Measurements from ENCODE around the gene FOXA2.
A peak's percentile ranks its signal among the peaks of the same experiment; 100 is the strongest.
"Not testable (repeated sequence)": the region's sequence is repeated elsewhere in the genome, so short reads cannot be mapped to it uniquely, and the experiment has no call there.

Gene FOXA2

GRCh38 chr20:22584522-22584921, at the start of gene FOXA2:
TSS of gene FOXA2 (minus strand) at chr20:22584572. CDS start at chr20:22584278, 294 bp downstream.
- DNase-seq: peak; percentile 30

GRCh38 chr20:22630701-22631100, 46.3 kb upstream of the FOXA2 start:
- peak; percentile 46 for DNase-seq

- no peak for DNase-seq
Observed at GRCh38 chr20:22629927-22630326, 45.6 kb upstream of the FOXA2 start.

- no peak for DNase-seq
Observed at GRCh38 chr20:22629447-22629846, 45.1 kb upstream of the FOXA2 start.

- DNase-seq: no peak
Observed at GRCh38 chr20:22626496-22626895, 42.1 kb upstream of the FOXA2 start.

GRCh38 chr20:22623211-22623610, 38.8 kb upstream of the FOXA2 start:
- DNase-seq: no peak

GRCh38 chr20:22620342-22620741, 36.0 kb upstream of the FOXA2 start:
- DNase-seq: no peak

- no peak for DNase-seq
Observed at GRCh38 chr20:22619806-22620205, 35.4 kb upstream of the FOXA2 start.

- DNase-seq: no peak
Observed at GRCh38 chr20:22619272-22619671, 34.9 kb upstream of the FOXA2 start.

GRCh38 chr20:22617160-22617559, 32.8 kb upstream of the FOXA2 start:
- DNase-seq: no peak

GRCh38 chr20:22616551-22616950, 32.2 kb upstream of the FOXA2 start:
- DNase-seq: no peak

GRCh38 chr20:22615425-22615824, 31.1 kb upstream of the FOXA2 start:
- no peak for DNase-seq

- no peak for DNase-seq
Observed at GRCh38 chr20:22611636-22612035, 27.3 kb upstream of the FOXA2 start.

GRCh38 chr20:22607695-22608094, 23.3 kb upstream of the FOXA2 start:
- DNase-seq: no peak

GRCh38 chr20:22604815-22605214, 20.4 kb upstream of the FOXA2 start:
- no peak for DNase-seq

- no peak for DNase-seq
Observed at GRCh38 chr20:22601361-22602141, 17.2 kb upstream of the FOXA2 start.

- DNase-seq: not testable (repeated sequence)
Observed at GRCh38 chr20:22599258-22599657, 14.9 kb upstream of the FOXA2 start.

- no peak for DNase-seq
Observed at GRCh38 chr20:22597303-22597702, 12.9 kb upstream of the FOXA2 start.

- DNase-seq: no peak
Observed at GRCh38 chr20:22590662-22591061, 6.3 kb upstream of the FOXA2 start.

GRCh38 chr20:22586645-22587310, 2.4 kb upstream of the FOXA2 start:
- no peak for DNase-seq

- no peak for DNase-seq
Observed at GRCh38 chr20:22585786-22586493, 1.6 kb upstream of the FOXA2 start.

- DNase-seq: no peak
Observed at GRCh38 chr20:22584922-22585785, 782 bp upstream of the FOXA2 start.

All from NCI-H1105 treated with DMSO at 0.1 percent for 48 hours (cell line).